Lung (tissue), 12 donors: ENCODE results near the gene DOCK6. TPM values are rescaled to one million over a fixed set of nuclear protein-coding genes. Genes with fewer than 3 reads are reported as not detected.

Experiments used
- ATAC-seq: fragments of 200-7000 bp; cut with Tn5 transposase; one replicate; pipeline ENCODE4 v1.9.1; 2020; ENCODE audit warnings: moderate number of reproducible peaks; ENCODE audit not compliant: insufficient read depth, low FRiP score
- DNase-seq, 3 donors: peaks; one replicate each; pipeline ENCODE4 v3.0.0-alpha.2; 2013 to 2017
- H3K27ac ChIP-seq, 2 donors: one replicate each; pipeline ENCODE4 v1.5.1; 2013; ENCODE audit warnings: mild to moderate bottlenecking in 2 of 2, moderate library complexity in 2 of 2, control low read depth in 1 of 2, inconsistent platforms in 1 of 2, low read depth in 1 of 2, low read length in 1 of 2
- H3K27me3 ChIP-seq, 3 donors: one replicate each; pipeline ENCODE4 v1.5.1; 2013; ENCODE audit warnings: low read length in 2 of 3; ENCODE audit not compliant: control insufficient read depth in 3 of 3, insufficient read depth in 3 of 3
- H3K36me3 ChIP-seq, 4 donors: one replicate each; pipeline ENCODE4 v1.5.1; 2013; ENCODE audit warnings: low read length in 4 of 4, mild to moderate bottlenecking in 1 of 4, moderate library complexity in 1 of 4; ENCODE audit not compliant: control insufficient read depth in 4 of 4, insufficient read depth in 4 of 4
- H3K4me1 ChIP-seq, 5 donors: one replicate each; pipeline ENCODE4 v1.5.1; 2013; ENCODE audit warnings: low read length in 5 of 5, mild to moderate bottlenecking in 2 of 5, moderate library complexity in 1 of 5; ENCODE audit not compliant: control insufficient read depth in 5 of 5, insufficient read depth in 5 of 5
- H3K4me3 ChIP-seq: one replicate; pipeline ENCODE4 v1.5.1; 2013; ENCODE audit warnings: mild to moderate bottlenecking, control low read depth, moderate library complexity
- H3K9ac ChIP-seq, 2 donors: one replicate each; pipeline ENCODE4 v1.5.1; 2013; ENCODE audit warnings: low read length in 2 of 2, control low read depth in 1 of 2; ENCODE audit not compliant: insufficient read depth in 1 of 2
- H3K9me3 ChIP-seq, 4 donors: one replicate each; pipeline ENCODE4 v1.5.1; 2013; ENCODE audit warnings: low read length in 3 of 4, mild to moderate bottlenecking in 1 of 4, moderate library complexity in 1 of 4; ENCODE audit not compliant: control insufficient read depth in 4 of 4, insufficient read depth in 3 of 4
- CTCF ChIP-seq: IDR thresholded peaks from 2 replicates; pipeline ENCODE4 v1.5.1; 2012; ENCODE audit warnings: mild to moderate bottlenecking; ENCODE audit errors: control extremely low read depth, extremely low read depth
- WGBS, 2 donors: extraction: QIAGEN DNeasy Blood & Tissue Kit; methylation state at CpG; one replicate each; pipeline ENCODE4 v1.1.7; 2013; 5-methylcytosine and 5-hydroxymethylcytosine counted together
- polyA plus RNA-seq, 2 donors: library from polyadenylated mRNA; stranded (reverse); fragments of 200-250 nt; gene quantifications; one replicate each; pipeline ENCODE4 v1.2.1, GENCODE V29; 2013
- total RNA-seq, 2 donors: library from RNA; depleted of rRNA in 1 of 2; stranded (reverse); fragments of >200 nt in 1 of 2; gene quantifications; one replicate each; pipeline ENCODE4 v1.2.1, GENCODE V29; 2014 to 2021
- donor health status: control.
- donor health status: control.
- donor health status: Bipolar disorder and iron deficiency.
- donor health status: healthy.
- donor health status: DM: yes; HTN: yes; CAD: no.

DOCK6 gene
- total and polyA plus RNA-seq, 4 donors: 38.6 to 129 (median 73.7) TPM

DNA sequence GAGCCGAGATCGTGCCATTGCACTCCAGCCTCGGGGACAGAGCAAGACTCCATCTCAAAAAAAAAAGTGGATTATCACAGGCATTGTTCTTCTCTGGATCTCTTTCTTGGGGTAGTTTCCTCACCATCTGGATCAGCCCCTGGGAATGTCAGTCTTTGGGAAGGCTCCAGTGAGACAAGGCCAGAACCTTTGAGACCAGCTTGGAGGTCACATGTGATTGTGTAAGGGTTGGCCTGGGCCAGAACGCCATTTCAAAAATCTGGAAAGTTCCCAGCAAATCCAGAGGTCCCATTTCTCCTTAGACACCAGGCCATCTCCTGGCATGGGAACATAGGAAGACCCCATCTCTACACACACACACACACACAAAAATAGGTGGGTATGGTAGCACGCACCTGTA is 37.2 kb downstream of the DOCK6 start:
- Histone ChIP-seq H3K27me3 (no peaks in the 10 kb centered on the region), H3K4me1 (no peaks in the 10 kb centered on the region), H3K9me3 (peaks cover 0 to 5% (median 3%) of the 10 kb centered on the region in 4 donors), H3K36me3 (peaks cover 0 to 41% (median 36%) of the 10 kb centered on the region in 4 donors), H3K27ac (no peak overlapping the region), H3K4me3 (no peak overlapping the region), H3K9ac (no peak overlapping the region)
- 91% methylated on average over 5 of the region's 5 CpGs for WGBS, 2 donors
- no peak for DNase-seq
- no peak for ATAC-seq
- TF ChIP-seq CTCF: no peak

- WGBS, 2 donors: 94 to 97% methylated on average over 7 of the region's 7 CpGs
- H3K27me3 ChIP-seq: no peaks in the 10 kb centered on the region
- no peak overlapping the region for H3K4me3 ChIP-seq
- ATAC-seq: no peak
- H3K9ac ChIP-seq: no peak overlapping the region
- peaks cover 0 to 41% (median 36%) of the 10 kb centered on the region in 4 donors for H3K36me3 ChIP-seq
- H3K27ac ChIP-seq: peak overlapping the region in 1 of 2 donors; percentile 7
- no peak for TF ChIP-seq CTCF
- peaks cover 0 to 5% (median 3%) of the 10 kb centered on the region in 4 donors for H3K9me3 ChIP-seq
- no peak for DNase-seq
- H3K4me1 ChIP-seq: no peaks in the 10 kb centered on the region
Measured at GRCh38 chr19:11224429-11224828, 37.9 kb downstream of the DOCK6 start.

GRCh38 chr19:11223200-11223599 is 39.1 kb downstream of the DOCK6 start:
- Histone ChIP-seq H3K4me1 (no peaks in the 10 kb centered on the region), H3K27me3 (no peaks in the 10 kb centered on the region), H3K9ac (no peak overlapping the region), H3K4me3 (no peak overlapping the region), H3K27ac (no peak overlapping the region), H3K36me3 (peaks cover 0 to 42% (median 32%) of the 10 kb centered on the region in 4 donors), H3K9me3 (peaks cover 0 to 5% (median 3%) of the 10 kb centered on the region in 4 donors)
- no peak for TF ChIP-seq CTCF
- no peak for DNase-seq
- ATAC-seq: no peak
- 90 to 97% methylated on average over 3 of the region's 3 CpGs for WGBS, 2 donors

DNA sequence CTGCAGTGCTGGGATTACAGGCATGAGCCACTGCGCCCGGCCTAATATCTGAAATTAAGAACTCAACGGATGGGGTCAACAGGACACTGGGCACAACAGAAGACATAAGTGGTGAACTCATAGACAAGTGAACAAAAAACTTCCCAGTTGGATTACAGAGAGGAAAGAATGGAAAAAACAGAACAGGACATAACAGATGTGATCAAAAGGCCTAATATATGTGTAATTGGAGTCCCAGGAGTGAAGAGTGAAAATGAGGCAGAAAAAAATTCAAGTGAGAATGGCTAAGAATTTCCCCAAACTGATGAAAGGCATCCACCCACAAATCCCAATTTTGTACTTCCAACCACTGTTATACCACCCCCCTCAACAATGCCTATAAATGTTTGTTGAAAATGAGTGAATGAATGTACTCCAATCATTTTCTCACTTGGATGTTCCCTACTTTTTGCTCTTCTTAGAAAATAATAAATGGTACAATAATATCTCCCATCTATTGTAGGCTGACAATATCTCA is 41.2 kb downstream of the DOCK6 start:
- 96 to 99% methylated on average over 3 of the region's 3 CpGs for WGBS, 2 donors
- no peak overlapping the region for H3K27ac ChIP-seq
- no peaks in the 10 kb centered on the region for H3K4me1 ChIP-seq
- H3K9ac ChIP-seq: no peak overlapping the region
- peaks cover 0 to 5% (median 3%) of the 10 kb centered on the region in 4 donors for H3K9me3 ChIP-seq
- ATAC-seq (no peak), DNase-seq (no peak)
- no peak overlapping the region for H3K4me3 ChIP-seq
- H3K36me3 ChIP-seq: peaks cover 0 to 40% (median 33%) of the 10 kb centered on the region in 4 donors
- H3K27me3 ChIP-seq: no peaks in the 10 kb centered on the region
- TF ChIP-seq CTCF: no peak
